Liver (tissue), 3 donors: ENCODE measurements around the gene SPTLC3.

Experiments
- CTCF ChIP-seq: fragments of 150-350 bp; IDR thresholded peaks from 2 replicates; pipeline ENCODE4 v1.5.1; 2017; ENCODE audit warnings: improper control_type of control experiment, low read depth, low read length; ENCODE audit not compliant: missing input control
- FOXA1 ChIP-seq: IDR thresholded peaks from 2 replicates; pipeline ENCODE4 v1.6.1; 2016; ENCODE audit warnings: antibody characterized with exemption
- GABPA ChIP-seq, 2 donors: IDR thresholded peaks in 1 of 2; conservative IDR thresholded peaks in 1 of 2; 2 replicates each; pipeline ENCODE4 v1.6.1; 2016; ENCODE audit warnings: antibody characterized with exemption in 2 of 2, mild to moderate bottlenecking in 1 of 2, moderate library complexity in 1 of 2
- HNF4G ChIP-seq: IDR thresholded peaks from 2 replicates; pipeline ENCODE4 v1.6.1; 2016; ENCODE audit warnings: antibody characterized with exemption
- JUND ChIP-seq, 2 donors: IDR thresholded peaks; 2 replicates each; pipeline ENCODE4 v1.6.1; 2016; ENCODE audit warnings: antibody characterized with exemption in 2 of 2
- RAD21 ChIP-seq, 2 donors: IDR thresholded peaks; 2 replicates each; pipeline ENCODE4 v1.6.1; 2016; ENCODE audit warnings: antibody characterized with exemption in 2 of 2, mild to moderate bottlenecking in 2 of 2
- SP1 ChIP-seq: IDR thresholded peaks from 2 replicates; pipeline ENCODE4 v1.6.1; 2018; ENCODE audit warnings: antibody characterized with exemption, mild to moderate bottlenecking
- YY1 ChIP-seq: IDR thresholded peaks from 2 replicates; pipeline ENCODE4 v1.6.1; 2016; ENCODE audit warnings: antibody characterized with exemption, mild to moderate bottlenecking
- TF ChIP-seq, protein P1 (sequence below): IDR thresholded peaks from 2 replicates; pipeline ENCODE4 v1.6.1; 2016; ENCODE audit warnings: antibody characterized with exemption, mild to moderate bottlenecking
- TF ChIP-seq, protein P2 (sequence below): IDR thresholded peaks from 2 replicates; pipeline ENCODE4 v1.6.1; 2016; ENCODE audit warnings: antibody characterized with exemption
- TF ChIP-seq, protein P3 (sequence below): IDR thresholded peaks from 2 replicates; pipeline ENCODE4 v1.6.1; 2016; ENCODE audit warnings: antibody characterized with exemption
- donor health status: healthy.
- donor health status: healthy.

DNA sequence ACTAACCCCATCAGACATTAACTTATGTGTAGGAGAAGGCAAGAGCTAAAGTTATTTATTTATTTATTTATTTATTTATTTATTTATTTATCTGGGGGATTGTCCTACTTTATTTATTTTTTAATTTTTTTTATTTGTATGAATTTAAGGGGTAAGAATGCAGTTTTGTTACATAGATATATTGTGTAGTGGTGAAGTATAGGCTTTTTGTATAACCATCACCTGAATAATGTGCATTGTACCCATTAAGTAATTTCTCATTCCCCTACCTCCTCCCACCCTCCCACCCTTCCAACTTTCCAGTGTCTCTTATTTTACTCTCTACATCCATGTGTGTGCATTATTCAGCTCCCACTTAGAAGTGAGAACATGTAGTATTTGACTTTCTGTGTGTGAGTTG is 51.6 kb downstream of the SPTLC3 start:
- TF ChIP-seq, protein P1, sequence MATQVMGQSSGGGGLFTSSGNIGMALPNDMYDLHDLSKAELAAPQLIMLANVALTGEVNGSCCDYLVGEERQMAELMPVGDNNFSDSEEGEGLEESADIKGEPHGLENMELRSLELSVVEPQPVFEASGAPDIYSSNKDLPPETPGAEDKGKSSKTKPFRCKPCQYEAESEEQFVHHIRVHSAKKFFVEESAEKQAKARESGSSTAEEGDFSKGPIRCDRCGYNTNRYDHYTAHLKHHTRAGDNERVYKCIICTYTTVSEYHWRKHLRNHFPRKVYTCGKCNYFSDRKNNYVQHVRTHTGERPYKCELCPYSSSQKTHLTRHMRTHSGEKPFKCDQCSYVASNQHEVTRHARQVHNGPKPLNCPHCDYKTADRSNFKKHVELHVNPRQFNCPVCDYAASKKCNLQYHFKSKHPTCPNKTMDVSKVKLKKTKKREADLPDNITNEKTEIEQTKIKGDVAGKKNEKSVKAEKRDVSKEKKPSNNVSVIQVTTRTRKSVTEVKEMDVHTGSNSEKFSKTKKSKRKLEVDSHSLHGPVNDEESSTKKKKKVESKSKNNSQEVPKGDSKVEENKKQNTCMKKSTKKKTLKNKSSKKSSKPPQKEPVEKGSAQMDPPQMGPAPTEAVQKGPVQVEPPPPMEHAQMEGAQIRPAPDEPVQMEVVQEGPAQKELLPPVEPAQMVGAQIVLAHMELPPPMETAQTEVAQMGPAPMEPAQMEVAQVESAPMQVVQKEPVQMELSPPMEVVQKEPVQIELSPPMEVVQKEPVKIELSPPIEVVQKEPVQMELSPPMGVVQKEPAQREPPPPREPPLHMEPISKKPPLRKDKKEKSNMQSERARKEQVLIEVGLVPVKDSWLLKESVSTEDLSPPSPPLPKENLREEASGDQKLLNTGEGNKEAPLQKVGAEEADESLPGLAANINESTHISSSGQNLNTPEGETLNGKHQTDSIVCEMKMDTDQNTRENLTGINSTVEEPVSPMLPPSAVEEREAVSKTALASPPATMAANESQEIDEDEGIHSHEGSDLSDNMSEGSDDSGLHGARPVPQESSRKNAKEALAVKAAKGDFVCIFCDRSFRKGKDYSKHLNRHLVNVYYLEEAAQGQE, result no peak
- no peak for TF ChIP-seq HNF4G
- TF ChIP-seq RAD21 (IDR thresholded peaks at IDR 0.05), result no peak
- TF ChIP-seq CTCF, result no peak
- no peak for TF ChIP-seq FOXA1
- TF ChIP-seq, protein P2, sequence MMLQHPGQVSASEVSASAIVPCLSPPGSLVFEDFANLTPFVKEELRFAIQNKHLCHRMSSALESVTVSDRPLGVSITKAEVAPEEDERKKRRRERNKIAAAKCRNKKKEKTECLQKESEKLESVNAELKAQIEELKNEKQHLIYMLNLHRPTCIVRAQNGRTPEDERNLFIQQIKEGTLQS, result no peak
- TF ChIP-seq, protein P3, sequence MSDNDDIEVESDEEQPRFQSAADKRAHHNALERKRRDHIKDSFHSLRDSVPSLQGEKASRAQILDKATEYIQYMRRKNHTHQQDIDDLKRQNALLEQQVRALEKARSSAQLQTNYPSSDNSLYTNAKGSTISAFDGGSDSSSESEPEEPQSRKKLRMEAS, result no peak
- no peak for TF ChIP-seq GABPA (IDR thresholded peaks at IDR 0.05 in 1 of 2, conservative IDR thresholded peaks at IDR 0.05 in 1 of 2)
- TF ChIP-seq JUND (IDR thresholded peaks at IDR 0.05), result no peak
- no peak for TF ChIP-seq SP1
- TF ChIP-seq YY1, result no peak
